Measurements from ENCODE around the gene PDIA6.
"Not testable (repeated sequence)": the region's sequence is repeated elsewhere in the genome, so short reads cannot be mapped to it uniquely, and the experiment has no call there.

PDIA6 gene

GRCh38 chr2:10810202-10811161 lies 2.1 kb downstream of the PDIA6 start:
- peak; percentile 50 for DNase-seq (ENCODE audit: low read depth)

- DNase-seq (ENCODE audit: low read depth): no peak
These were observed 6.0 kb downstream of the PDIA6 start for GRCh38 chr2:10806543-10806942.

- not testable (repeated sequence) for DNase-seq (ENCODE audit: low read depth)
These were observed 6.6 kb downstream of the PDIA6 start for GRCh38 chr2:10805990-10806389.

- DNase-seq (ENCODE audit: low read depth): no peak
These were observed 9.9 kb downstream of the PDIA6 start for GRCh38 chr2:10802657-10803056.

- no peak for DNase-seq (ENCODE audit: low read depth)
These were observed 12.4 kb downstream of the PDIA6 start for GRCh38 chr2:10800163-10800562.

GRCh38 chr2:10798783-10799182 lies 13.8 kb downstream of the PDIA6 start:
- DNase-seq (ENCODE audit: low read depth): no peak

- DNase-seq (ENCODE audit: low read depth): no peak
These were observed 15.9 kb downstream of the PDIA6 start for GRCh38 chr2:10796703-10797102.

GRCh38 chr2:10795508-10796046 lies 17.0 kb downstream of the PDIA6 start:
- DNase-seq (ENCODE audit: low read depth): no peak

- DNase-seq (ENCODE audit: low read depth): no peak
These were observed 17.7 kb downstream of the PDIA6 start for GRCh38 chr2:10794876-10795275.

GRCh38 chr2:10793816-10794215 lies 18.8 kb downstream of the PDIA6 start:
- DNase-seq (ENCODE audit: low read depth): no peak

GRCh38 chr2:10792660-10793400 lies 19.8 kb downstream of the PDIA6 start:
- no peak for DNase-seq (ENCODE audit: low read depth)

- no peak for DNase-seq (ENCODE audit: low read depth)
These were observed 20.5 kb downstream of the PDIA6 start for GRCh38 chr2:10792001-10792634.

- DNase-seq (ENCODE audit: low read depth): no peak
These were observed 22.2 kb downstream of the PDIA6 start for GRCh38 chr2:10790228-10790973.

GRCh38 chr2:10788855-10789254 lies 23.7 kb downstream of the PDIA6 start:
- DNase-seq (ENCODE audit: low read depth): no peak

- DNase-seq (ENCODE audit: low read depth): no peak
These were observed 25.2 kb downstream of the PDIA6 start for GRCh38 chr2:10787176-10787968.

- no peak for DNase-seq (ENCODE audit: low read depth)
These were observed 26.2 kb downstream of the PDIA6 start for GRCh38 chr2:10786240-10786982.

- DNase-seq (ENCODE audit: low read depth): no peak
These were observed 27.3 kb downstream of the PDIA6 start for GRCh38 chr2:10785260-10785659.

- no peak for DNase-seq (ENCODE audit: low read depth)
These were observed 27.9 kb downstream of the PDIA6 start for GRCh38 chr2:10784719-10785118.

GRCh38 chr2:10783421-10783820 lies 29.2 kb downstream of the PDIA6 start:
- DNase-seq (ENCODE audit: low read depth): peak; percentile 25

GRCh38 chr2:10781746-10782145 lies 30.8 kb downstream of the PDIA6 start:
- DNase-seq (ENCODE audit: low read depth): no peak
